GM12878 (cell line): ENCODE measurements around the gene NHSL2.

ENCODE experiments used
- BCLAF1 ChIP-seq: fragments of 450-650 bp; IDR thresholded peaks from 2 replicates; pipeline ENCODE4 v1.6.1; 2017; ENCODE audit warnings: antibody characterized with exemption, mild to moderate bottlenecking, moderate library complexity
- CTCF ChIP-seq, 3 experiments: IDR thresholded peaks in 2 of 3; conservative IDR thresholded peaks in 1 of 3; 2 replicates each; pipeline ENCODE4 v1.5.1; 2011; ENCODE audit warnings: low read depth in 3 of 3, low read length in 3 of 3, mild to moderate bottlenecking in 3 of 3, control low read depth in 2 of 3, moderate library complexity in 2 of 3, inconsistent platforms in 1 of 3, mixed read lengths in 1 of 3; ENCODE audit not compliant: control insufficient read depth in 2 of 3, insufficient read depth in 1 of 3; ENCODE audit errors: extremely low read depth in 1 of 3
- EZH2 ChIP-seq: IDR thresholded peaks from 2 replicates; pipeline ENCODE4 v1.6.1; 2012; ENCODE audit warnings: low read depth, mild to moderate bottlenecking, control low read depth, inconsistent platforms, low read length, borderline replicate concordance; ENCODE audit not compliant: control insufficient read depth
- NR2C2 ChIP-seq: IDR thresholded peaks from 2 replicates; pipeline ENCODE4 v1.6.1; 2011; ENCODE audit warnings: borderline replicate concordance, low read depth; ENCODE audit not compliant: control insufficient read depth, insufficient read length
- POLR2A ChIP-seq: IDR thresholded peaks from 2 replicates; pipeline ENCODE4 v1.6.1; 2011; ENCODE audit warnings: low read depth, mild to moderate bottlenecking, low read length
- RAD21 ChIP-seq: IDR thresholded peaks from 2 replicates; pipeline ENCODE4 v1.6.1; 2011; ENCODE audit warnings: mild to moderate bottlenecking, low read depth, low read length, moderate library complexity; ENCODE audit not compliant: insufficient read depth
- SIN3A ChIP-seq: IDR thresholded peaks from 2 replicates; pipeline ENCODE4 v1.6.1; 2012; ENCODE audit warnings: low read depth, low read length, improper control_type of control experiment
- SP1 ChIP-seq: IDR thresholded peaks from one replicate; pipeline ENCODE4 v1.6.1; 2011; ENCODE audit warnings: low read depth, low read length
- SPI1 ChIP-seq: IDR thresholded peaks from 2 replicates; pipeline ENCODE4 v1.6.1; 2011; ENCODE audit warnings: low read depth, mild to moderate bottlenecking, low read length, moderate library complexity, borderline replicate concordance; ENCODE audit not compliant: insufficient read depth
- STAT1 ChIP-seq: fragments of 450-650 bp; conservative IDR thresholded peaks from 2 replicates; pipeline ENCODE4 v1.6.1; 2014; ENCODE audit warnings: antibody characterized with exemption, mild to moderate bottlenecking
- TAF1 ChIP-seq: IDR thresholded peaks from 2 replicates; pipeline ENCODE4 v1.6.1; 2011; ENCODE audit warnings: mild to moderate bottlenecking, low read depth, low read length, borderline replicate concordance
- ZNF274 ChIP-seq: IDR thresholded peaks from one replicate; pipeline ENCODE4 v1.8.0; 2011; ENCODE audit not compliant: insufficient read length, insufficient read depth

- no peak for TF ChIP-seq CTCF (IDR thresholded peaks at IDR 0.05 in 2 of 3, conservative IDR thresholded peaks at IDR 0.05 in 1 of 3; ENCODE audit: control insufficient read depth in 2 of 3, extremely low read depth in 1 of 3, insufficient read depth in 1 of 3, low read depth in 3 of 3, low read length in 3 of 3)
- no peak for TF ChIP-seq SIN3A
- no peak for TF ChIP-seq EZH2
- TF ChIP-seq NR2C2 = no peak
- TF ChIP-seq SP1 = no peak
- TF ChIP-seq STAT1 = no peak
- no peak for TF ChIP-seq ZNF274
- no peak for TF ChIP-seq TAF1
- no peak for TF ChIP-seq SPI1
- no peak for TF ChIP-seq RAD21
- no peak for TF ChIP-seq BCLAF1
- TF ChIP-seq POLR2A = no peak
Observed at GRCh38 chrX:71919431-71919830, 8.8 kb downstream of the NHSL2 start.
